ENCODE measurements around the gene PICALM. TPM values are rescaled to one million over a fixed set of nuclear protein-coding genes. Genes with fewer than 3 reads are reported as not detected.

PICALM gene
- total RNA-seq, 1 experiment from 2014 or later = 164 TPM

- DNase-seq (ENCODE audit: low read depth) = no peak
Measured at GRCh38 chr11:86087256-86087655, 18.4 kb upstream of the PICALM start.

DNA sequence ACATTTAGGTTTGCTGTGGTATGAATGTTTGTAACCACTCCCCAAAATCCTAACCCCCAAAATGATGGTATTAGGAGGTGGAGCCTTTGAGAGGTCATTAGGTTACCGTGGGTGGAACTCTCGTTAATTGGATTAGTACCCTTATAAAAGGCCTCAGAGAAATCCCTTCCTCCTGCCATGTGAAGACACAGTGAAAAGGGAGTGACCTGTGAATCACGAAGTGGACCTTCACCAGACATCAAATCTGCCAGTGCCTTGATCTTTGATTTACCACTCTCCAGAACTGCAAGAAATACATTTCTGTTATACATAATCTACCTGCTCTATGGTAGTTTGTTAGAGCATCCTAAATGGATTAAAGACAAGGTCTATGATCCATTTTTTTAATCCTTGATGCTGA is 12.6 kb upstream of the PICALM start:
- no peak for DNase-seq (ENCODE audit: low read depth)

DNA sequence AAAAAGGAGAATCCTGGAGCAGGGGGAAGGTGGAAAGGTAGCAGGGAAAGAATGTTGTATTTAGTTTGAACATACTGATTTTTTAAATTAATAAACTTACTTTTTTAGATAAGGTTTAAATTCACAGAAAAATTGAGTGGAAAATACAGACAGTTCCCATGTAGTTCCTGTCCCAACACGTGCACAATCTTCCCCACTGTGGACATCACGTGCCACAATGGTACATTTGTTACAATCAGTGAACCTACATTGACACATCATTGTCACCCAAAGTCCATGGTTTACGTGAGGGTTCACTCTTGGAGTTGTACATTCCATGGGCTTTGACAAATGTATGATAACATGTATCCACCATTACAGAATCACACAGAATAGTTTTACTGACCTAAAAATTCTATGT is 10.5 kb upstream of the PICALM start:
- no peak for DNase-seq (ENCODE audit: low read depth)

DNA sequence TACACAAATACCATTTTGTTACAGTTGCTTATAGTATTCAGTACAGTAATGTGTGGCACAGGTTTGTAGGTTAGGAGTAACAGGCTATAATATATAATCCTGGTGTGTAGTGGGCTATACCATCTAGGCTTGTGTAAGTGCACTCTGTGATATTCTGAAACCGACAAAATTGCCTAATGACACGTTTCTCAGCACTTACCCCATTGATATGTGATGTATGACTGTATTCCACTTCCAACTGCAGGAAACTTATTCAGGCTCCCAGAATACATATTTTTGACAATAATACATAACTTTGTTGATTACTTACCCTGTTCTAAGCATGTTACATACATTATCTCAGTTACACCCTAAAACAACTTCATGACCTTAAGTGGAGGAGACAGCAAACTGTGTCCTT is 5.1 kb upstream of the PICALM start:
- no peak for DNase-seq (ENCODE audit: low read depth)

DNA sequence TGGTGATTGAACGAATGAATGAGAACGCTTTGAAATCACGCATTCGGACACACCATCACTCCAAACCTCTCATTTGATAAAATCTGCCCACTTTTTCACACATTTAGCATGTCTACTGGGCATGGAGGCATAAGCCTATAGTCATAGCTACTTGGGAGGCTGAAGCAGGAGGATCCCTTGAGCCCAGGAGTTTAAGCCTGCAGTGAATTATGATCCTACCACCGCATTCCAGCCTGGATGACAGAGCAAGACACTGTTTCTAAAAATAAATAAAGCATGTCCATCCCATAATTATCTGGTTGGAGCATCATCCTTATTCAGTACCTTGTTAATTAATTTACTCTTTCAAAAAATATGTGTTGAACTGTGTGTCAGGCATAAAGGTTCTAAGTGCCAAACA is 3.3 kb upstream of the PICALM start:
- no peak for DNase-seq (ENCODE audit: low read depth)

DNA sequence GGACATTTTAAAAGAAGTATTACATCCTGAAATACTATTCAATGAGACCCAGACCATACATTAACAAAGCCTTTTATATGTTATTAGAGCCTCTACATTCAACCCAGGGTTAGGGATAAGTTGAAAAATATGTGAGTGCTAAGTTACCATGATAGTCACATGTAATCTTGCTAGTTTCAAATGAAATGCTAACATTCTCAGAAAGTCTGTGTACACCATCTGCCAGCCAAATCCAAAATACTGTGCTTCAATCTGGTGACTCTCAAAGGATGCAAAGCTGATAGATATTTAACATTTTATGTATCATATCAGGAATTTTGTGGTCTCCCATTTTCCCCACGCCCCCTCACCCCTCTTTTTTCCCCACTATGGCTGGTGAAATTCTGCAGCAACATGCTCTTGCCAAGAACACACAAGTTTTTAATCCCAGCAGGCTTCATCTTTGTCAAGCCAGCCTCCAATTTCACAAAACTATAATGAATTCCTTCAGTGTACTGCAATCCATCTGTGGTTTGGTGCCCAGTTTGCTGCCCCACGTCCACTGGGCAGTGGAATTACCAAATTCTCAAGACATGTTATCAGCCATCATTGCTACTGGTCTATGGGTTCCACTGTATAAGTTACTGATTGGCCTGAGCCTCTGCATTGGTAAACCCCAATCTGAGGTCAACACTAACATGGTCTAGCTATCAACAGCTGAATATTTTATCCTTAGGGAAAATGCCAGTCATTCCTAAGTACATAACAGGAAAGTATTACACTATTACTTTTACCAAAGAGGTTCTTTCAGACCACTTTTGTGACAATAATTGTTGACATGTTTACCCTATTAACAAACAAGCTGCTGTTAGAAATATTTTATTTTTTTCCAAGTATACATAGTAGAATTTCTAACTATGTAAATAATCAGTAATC is 1.5 kb upstream of the PICALM start:
- no peak for DNase-seq (ENCODE audit: low read depth)

DNA sequence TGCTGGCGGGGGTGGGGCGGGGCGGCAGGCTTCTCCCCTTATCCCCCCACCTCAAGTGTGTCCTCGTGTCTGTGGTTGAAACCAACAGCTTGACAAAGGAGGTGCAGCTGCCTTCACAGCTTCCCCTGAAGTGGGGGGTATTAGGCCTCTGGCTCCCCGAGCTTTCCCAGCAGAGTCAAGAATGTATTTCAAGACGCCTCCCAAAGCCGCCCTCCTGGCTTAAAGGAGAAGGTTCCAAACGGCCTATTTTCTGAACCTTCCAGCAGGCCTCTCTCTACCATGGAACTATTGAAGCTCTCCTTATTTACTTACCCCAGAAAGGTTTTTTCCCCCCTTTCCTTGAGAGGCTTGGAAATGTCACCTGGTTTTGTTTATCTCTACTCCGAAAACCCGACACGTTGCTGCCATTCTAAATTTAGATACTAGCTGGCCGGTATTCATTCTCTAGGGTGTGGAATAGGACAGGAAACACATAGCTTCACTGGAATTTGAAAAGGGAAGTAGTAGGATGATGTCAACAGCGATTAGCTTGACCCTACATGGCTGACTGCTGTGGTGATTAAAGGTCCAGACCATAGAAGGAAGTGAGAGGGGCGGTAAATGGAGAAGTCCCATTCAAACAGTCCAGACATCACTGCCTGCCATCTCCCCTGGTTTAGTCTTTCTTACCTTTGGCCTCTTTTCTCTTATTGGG is 671 bp upstream of the PICALM start:
- DNase-seq (ENCODE audit: low read depth) = peak; percentile 94

DNA sequence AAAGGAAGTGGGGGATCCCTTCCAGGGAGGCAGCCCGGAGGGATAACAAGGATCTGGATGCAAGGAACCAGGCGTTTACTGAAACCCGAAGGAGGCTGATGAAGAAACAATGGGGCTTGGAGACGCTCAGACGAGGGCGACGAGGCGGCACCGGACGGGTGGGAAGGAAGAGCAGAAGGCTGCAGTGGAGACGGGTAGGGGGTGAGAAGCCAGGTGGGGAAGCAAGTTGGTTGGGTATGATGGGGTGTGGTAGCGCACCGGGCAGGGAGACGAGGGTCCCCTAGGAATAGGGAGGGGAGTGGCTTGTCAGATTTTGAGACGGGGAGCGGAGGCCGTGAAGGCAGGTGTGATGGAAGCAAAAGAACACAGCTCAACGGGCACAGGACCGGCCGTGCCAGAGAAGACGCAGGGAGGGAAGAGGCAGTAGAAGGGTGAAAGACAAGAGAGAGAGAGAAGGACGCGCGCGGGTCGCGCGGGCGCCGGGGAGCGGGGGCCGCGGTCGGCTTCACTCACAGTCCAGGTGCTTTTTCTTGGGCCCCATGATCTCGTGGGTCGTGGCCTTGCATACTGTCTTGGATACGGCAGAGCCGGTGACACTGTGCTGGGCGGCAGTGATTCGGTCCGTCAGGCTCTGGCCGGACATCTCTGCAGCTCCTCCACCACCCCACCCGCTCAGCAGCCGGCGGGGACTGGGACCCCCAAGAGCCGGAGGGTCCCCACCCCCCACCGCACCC is 579 bp downstream of the PICALM start:
- peak; percentile 42 for DNase-seq (ENCODE audit: low read depth)

- no peak for DNase-seq (ENCODE audit: low read depth)
Measured at GRCh38 chr11:86067851-86068137, 1.1 kb downstream of the PICALM start.

DNA sequence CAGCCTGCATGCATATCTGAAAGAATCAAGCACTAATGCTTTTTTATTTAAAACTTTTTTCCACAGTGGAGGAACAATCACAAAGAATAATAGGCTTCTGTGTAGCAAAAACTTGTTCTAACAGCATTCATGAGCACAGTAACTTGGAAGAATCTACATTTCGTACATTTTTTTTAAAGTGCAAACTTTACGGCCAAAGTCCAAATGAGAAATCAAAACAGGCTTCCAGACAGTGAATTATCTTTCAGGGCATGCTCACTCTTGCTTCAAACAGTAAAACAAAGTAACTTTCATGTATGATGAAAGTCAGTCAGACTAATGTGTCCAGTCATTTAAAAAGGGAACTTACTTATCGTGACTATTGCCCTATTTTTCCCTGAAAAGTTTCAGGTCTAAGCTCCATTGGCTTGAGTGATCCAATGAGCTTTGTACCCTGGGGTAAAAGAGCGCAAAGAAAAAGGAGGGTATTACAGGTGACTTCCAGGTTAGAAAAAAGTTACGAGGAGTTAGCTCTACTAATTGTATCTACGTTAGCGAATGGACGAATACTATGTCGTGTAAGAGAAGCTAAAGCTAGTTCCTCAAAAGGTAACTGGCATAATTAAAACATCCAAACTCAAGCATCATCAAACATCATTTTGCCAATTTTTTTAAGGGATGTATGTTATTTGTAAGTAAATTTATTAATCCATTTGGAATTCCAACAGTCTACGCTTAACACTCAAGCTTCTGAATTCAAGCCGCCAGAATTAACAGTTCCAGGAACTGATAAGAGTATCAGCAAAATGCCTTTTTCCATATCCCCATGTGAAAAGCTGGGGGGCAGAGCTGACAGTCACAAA is 1.7 kb downstream of the PICALM start:
- no peak for DNase-seq (ENCODE audit: low read depth)

DNA sequence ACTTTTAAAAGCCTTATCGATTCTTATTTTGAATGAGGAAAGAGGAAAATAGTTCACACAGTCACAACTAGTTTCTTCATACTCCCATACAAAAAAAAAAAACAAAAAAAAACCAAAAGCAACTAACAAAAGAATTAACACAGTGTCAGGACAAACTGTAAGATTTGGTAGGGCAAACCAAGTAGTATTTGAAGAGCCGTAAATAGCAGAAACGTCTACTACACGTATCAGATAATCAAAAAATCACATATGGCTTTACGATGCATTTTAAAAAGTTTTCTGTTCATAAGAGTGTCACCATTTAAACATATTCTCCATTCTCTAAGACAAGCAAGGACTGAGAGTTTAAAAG is 2.3 kb downstream of the PICALM start:
- DNase-seq (ENCODE audit: low read depth) = no peak

DNA sequence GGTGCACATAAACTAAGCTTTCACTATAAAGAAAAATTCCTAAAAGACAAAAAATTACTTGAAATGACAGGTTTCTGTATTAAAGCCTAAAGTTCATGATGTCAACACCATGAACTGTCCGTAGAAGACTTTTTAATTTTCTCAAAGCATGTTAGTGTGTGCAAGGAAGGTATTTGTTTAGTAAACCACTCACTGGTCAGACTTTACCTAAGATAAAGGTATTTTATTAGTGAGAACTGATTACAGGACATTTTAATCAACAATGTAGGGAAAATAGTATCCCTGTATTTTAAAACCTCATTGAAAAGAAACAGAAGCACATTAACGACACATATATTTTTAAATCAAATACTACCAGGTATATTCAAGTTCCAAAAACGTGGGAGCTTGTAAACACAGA is 2.9 kb downstream of the PICALM start:
- no peak for DNase-seq (ENCODE audit: low read depth)

DNA sequence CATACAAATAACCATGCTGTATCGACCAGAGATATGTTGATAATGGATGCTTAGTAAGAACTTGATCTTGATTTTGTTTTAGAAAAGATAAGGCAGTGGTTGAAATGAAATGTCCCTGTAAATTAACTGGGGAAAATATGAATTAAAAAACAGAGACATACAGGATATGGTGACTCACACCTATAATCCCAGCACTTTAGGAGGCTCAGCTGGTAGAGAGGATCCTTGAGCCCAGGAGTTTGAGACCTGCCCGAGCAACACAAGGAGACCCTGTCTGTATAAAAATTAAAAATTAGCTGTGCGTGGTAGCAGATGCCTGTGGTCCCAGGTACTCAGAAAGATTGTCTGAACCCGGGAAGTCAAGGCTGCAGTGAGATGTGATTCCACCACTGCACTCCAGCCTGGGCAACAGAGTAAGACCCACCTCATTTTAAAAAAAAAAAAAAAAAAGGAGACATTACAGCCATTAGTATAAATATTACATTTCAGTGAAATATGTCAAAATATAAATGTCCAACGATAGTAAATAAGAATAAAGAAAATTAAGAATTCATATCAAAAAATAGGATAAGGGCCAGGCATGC is 4.6 kb downstream of the PICALM start:
- DNase-seq (ENCODE audit: low read depth) = peak; percentile 61

GRCh38 chr11:86063536-86063935 is 5.3 kb downstream of the PICALM start:
- DNase-seq (ENCODE audit: low read depth) = no peak

DNA sequence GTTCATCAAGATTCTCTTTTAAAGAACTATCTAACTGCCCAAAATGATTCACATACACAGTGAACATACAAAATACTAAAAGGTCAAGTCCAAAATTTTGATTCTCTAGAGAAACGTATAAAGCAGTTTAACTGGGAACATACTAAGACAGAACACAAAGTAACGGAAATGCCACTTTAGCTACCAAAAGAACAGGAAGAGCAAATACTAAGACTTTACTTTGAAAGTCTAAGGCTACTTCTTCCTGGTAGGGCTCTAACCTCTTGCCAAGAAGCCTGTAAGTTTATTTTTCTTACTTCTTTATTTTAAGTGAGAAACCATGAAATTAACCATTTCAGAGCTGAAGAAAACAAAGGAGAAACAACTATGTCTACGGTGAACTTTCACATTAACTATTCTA is 6.2 kb downstream of the PICALM start:
- DNase-seq (ENCODE audit: low read depth) = no peak

DNA sequence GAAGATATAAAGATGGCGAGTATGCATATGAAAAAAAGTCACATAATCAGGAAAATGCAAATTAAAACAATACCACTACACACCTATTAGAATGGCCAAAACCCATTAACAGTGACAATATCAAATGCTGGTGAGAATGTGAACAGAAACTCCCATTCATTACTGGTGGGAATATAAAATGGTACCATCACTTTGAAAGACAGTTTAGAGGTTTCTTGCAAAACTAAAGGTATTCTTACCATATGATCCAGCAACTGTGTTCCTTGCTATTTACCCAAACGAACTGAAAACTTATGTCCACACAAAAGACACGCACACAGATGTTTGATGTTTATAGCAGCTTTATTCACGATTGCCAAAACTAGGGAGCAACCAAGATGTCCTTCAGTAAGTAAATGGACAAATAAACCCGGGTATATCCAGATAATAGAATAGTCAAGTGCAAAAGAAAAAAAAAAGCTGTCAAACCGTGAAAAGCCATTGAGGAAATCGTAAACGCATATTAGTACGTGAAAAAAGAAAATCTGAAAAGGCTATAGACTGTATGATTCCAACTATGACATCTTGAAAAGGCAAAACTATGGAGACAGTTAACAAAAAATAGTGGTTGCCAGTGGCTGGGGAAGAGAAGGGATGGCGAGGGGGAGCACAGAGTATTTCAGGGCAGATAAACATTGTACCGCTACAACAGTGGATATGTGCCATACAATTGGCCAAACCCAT is 7.2 kb downstream of the PICALM start:
- no peak for DNase-seq (ENCODE audit: low read depth)

GRCh38 chr11:86060544-86060943 is 8.3 kb downstream of the PICALM start:
- DNase-seq (ENCODE audit: low read depth) = no peak

DNA sequence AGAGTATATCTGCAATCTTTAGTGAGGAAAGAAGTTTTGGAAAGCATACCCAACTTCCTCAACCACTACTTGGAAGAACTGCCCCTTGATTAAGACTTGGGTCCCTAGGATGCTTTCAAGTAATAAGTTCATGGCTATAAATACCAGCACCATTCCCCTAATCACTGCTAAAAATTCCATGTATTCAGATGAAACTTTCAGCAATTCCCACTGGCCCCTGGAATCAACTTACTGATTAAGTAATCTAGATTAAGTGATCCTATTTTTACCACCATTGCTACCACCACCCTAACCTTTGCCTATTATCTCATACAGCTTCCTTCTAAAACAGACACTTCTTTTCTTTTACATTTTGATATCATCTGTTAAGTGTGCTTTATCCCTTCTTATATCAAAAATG is 10.5 kb downstream of the PICALM start:
- no peak for DNase-seq (ENCODE audit: low read depth)

DNA sequence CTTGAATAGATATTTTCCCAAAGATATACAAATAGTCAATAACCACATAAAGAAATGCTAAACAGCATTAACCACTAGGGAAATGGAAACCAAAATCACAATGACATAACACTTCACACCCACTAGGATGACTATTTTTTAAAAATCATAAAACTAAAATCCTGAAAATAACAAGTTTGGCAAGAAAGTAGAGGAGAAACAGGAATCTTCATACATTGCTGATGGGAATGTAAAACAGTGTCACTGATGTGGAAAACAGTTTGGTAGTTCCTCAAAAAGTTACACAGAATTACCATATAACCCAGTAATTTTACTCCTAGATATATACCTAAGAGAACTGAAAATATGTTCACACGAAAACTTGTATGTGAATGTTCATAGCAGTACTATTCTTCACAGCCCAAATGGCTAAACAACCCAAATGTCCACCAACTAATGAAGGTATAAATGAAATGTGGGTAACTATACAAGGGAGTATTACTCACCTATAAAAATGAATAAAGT is 12.5 kb downstream of the PICALM start:
- no peak for DNase-seq (ENCODE audit: low read depth)
